ENCODE measurements around the gene ARHGEF5.
A peak's percentile ranks its signal among the peaks of the same experiment; 100 is the strongest.

ARHGEF5 gene

GRCh38 chr7:144391014-144391413 lies 35.8 kb downstream of the ARHGEF5 start:
- Histone ChIP-seq H3K36me3 (replicated peaks; ENCODE audit: low read depth, low read length) (no peaks in the 10 kb centered on the region), H3K27ac (ENCODE audit: low read length) (no peak overlapping the region), H3K9me3 (ENCODE audit: insufficient read depth, low read length) (no peaks in the 10 kb centered on the region), H3K4me2 (ENCODE audit: low read length) (no peak overlapping the region), H3K79me2 (ENCODE audit: low read length) (no peaks in the 10 kb centered on the region), H3K4me3 (ENCODE audit: low read length) (no peak overlapping the region), H3K4me1 (ENCODE audit: low read length) (no peaks in the 10 kb centered on the region), H3K9ac (ENCODE audit: low read length) (no peak overlapping the region), H3K27me3 (ENCODE audit: low read depth, low read length) (peaks cover 50% of the 10 kb centered on the region), H4K20me1 (ENCODE audit: insufficient read depth, low read length) (peaks cover 3% of the 10 kb centered on the region; the same call in 1 of the 2 replicates), H2AFZ (ENCODE audit: low read depth, low read length) (no peak overlapping the region)
- TF ChIP-seq CTCF (IDR thresholded peaks at IDR 0.05; ENCODE audit: low read depth, low read length) (no peak), EZH2phosphoT487 (IDR thresholded peaks at IDR 0.05; ENCODE audit: low read depth) (no peak)

GRCh38 chr7:144391823-144392255 lies 36.6 kb downstream of the ARHGEF5 start:
- Histone ChIP-seq H3K27me3 (ENCODE audit: low read depth, low read length) (peaks cover 52% of the 10 kb centered on the region), H3K79me2 (ENCODE audit: low read length) (no peaks in the 10 kb centered on the region), H3K4me1 (ENCODE audit: low read length) (no peaks in the 10 kb centered on the region), H3K9me3 (ENCODE audit: insufficient read depth, low read length) (no peaks in the 10 kb centered on the region), H3K9ac (ENCODE audit: low read length) (no peak overlapping the region), H3K4me2 (ENCODE audit: low read length) (peak overlapping the region; percentile 25; the same call in 1 of the 2 replicates), H2AFZ (ENCODE audit: low read depth, low read length) (no peak overlapping the region), H4K20me1 (ENCODE audit: insufficient read depth, low read length) (peaks cover 3% of the 10 kb centered on the region; the same call in 1 of the 2 replicates), H3K4me3 (ENCODE audit: low read length) (no peak overlapping the region), H3K36me3 (replicated peaks; ENCODE audit: low read depth, low read length) (no peaks in the 10 kb centered on the region), H3K27ac (ENCODE audit: low read length) (no peak overlapping the region)
- TF ChIP-seq CTCF (IDR thresholded peaks at IDR 0.05; ENCODE audit: low read depth, low read length): peak; percentile 80
- no peak for TF ChIP-seq EZH2phosphoT487 (IDR thresholded peaks at IDR 0.05; ENCODE audit: low read depth)

- no peaks in the 10 kb centered on the region for H3K79me2 ChIP-seq (ENCODE audit: low read length)
- no peak overlapping the region for H3K27ac ChIP-seq (ENCODE audit: low read length)
- H3K9ac ChIP-seq (ENCODE audit: low read length): no peak overlapping the region
- TF ChIP-seq CTCF (IDR thresholded peaks at IDR 0.05; ENCODE audit: low read depth, low read length): no peak
- TF ChIP-seq EZH2phosphoT487 (IDR thresholded peaks at IDR 0.05; ENCODE audit: low read depth): no peak
- no peaks in the 10 kb centered on the region for H4K20me1 ChIP-seq (ENCODE audit: insufficient read depth, low read length)
- peaks cover 42% of the 10 kb centered on the region for H3K27me3 ChIP-seq (ENCODE audit: low read depth, low read length)
- H3K9me3 ChIP-seq (ENCODE audit: insufficient read depth, low read length): no peaks in the 10 kb centered on the region
- no peak overlapping the region for H3K4me3 ChIP-seq (ENCODE audit: low read length)
- no peak overlapping the region for H2AFZ ChIP-seq (ENCODE audit: low read depth, low read length)
- no peaks in the 10 kb centered on the region for H3K36me3 ChIP-seq (replicated peaks; ENCODE audit: low read depth, low read length)
- H3K4me2 ChIP-seq (ENCODE audit: low read length): no peak overlapping the region
- no peaks in the 10 kb centered on the region for H3K4me1 ChIP-seq (ENCODE audit: low read length)
Measured at GRCh38 chr7:144397086-144397485, 41.9 kb downstream of the ARHGEF5 start.

- no peak for TF ChIP-seq CTCF (IDR thresholded peaks at IDR 0.05; ENCODE audit: low read depth, low read length)
- no peak for TF ChIP-seq EZH2phosphoT487 (IDR thresholded peaks at IDR 0.05; ENCODE audit: low read depth)
- no peak overlapping the region for H3K4me2 ChIP-seq (ENCODE audit: low read length)
- H3K9ac ChIP-seq (ENCODE audit: low read length): no peak overlapping the region
- H3K9me3 ChIP-seq (ENCODE audit: insufficient read depth, low read length): no peaks in the 10 kb centered on the region
- no peak overlapping the region for H3K27ac ChIP-seq (ENCODE audit: low read length)
- no peaks in the 10 kb centered on the region for H3K36me3 ChIP-seq (replicated peaks; ENCODE audit: low read depth, low read length)
- no peak overlapping the region for H3K4me3 ChIP-seq (ENCODE audit: low read length)
- no peaks in the 10 kb centered on the region for H3K4me1 ChIP-seq (ENCODE audit: low read length)
- peaks cover 38% of the 10 kb centered on the region for H3K27me3 ChIP-seq (ENCODE audit: low read depth, low read length)
- no peak overlapping the region for H2AFZ ChIP-seq (ENCODE audit: low read depth, low read length)
- H4K20me1 ChIP-seq (ENCODE audit: insufficient read depth, low read length): no peaks in the 10 kb centered on the region
- no peaks in the 10 kb centered on the region for H3K79me2 ChIP-seq (ENCODE audit: low read length)
Measured at GRCh38 chr7:144398291-144398690, 43.1 kb downstream of the ARHGEF5 start.
